22Rv1 (cell line): ENCODE measurements around the gene ALDH3A2.

Experiments
- ZFX ChIP-seq: fragments of 450-650 bp; IDR thresholded peaks from 2 replicates; pipeline ENCODE4 v1.6.1; 2017; ENCODE audit warnings: antibody characterized with exemption, borderline replicate concordance
- TF ChIP-seq, protein P1 (sequence below): fragments of 450-650 bp; IDR thresholded peaks from 2 replicates; pipeline ENCODE4 v1.5.1; 2017; ENCODE audit warnings: mild to moderate bottlenecking

DNA sequence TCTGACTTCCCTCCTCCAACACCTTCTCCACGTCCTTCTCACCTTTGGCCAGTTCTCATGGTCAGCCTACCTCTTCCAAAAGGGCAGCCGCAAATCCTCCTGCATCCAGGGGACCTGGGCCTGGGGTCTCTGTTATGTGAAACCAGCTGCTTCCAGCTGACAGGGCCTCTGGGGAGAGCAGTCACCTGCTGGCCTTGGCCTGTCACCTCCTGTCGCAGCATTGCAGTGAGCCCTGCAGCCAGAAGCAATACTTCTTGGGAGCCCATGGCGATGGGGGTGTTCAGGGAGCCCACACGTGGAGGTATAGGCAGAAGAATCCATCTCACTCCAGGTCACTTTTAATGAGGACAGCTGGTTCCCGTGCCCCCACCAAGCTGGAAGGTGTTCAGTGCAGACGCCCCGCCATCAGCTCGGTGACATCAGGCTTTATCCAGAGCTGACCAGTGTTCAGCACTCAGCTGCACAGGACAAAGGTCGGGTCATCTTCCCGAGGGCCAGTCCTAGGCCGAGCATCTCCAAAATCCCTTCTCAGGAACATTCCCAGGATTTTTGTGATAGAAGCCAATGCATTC lies 69.6 kb downstream of the ALDH3A2 start:
- TF ChIP-seq, protein P1, sequence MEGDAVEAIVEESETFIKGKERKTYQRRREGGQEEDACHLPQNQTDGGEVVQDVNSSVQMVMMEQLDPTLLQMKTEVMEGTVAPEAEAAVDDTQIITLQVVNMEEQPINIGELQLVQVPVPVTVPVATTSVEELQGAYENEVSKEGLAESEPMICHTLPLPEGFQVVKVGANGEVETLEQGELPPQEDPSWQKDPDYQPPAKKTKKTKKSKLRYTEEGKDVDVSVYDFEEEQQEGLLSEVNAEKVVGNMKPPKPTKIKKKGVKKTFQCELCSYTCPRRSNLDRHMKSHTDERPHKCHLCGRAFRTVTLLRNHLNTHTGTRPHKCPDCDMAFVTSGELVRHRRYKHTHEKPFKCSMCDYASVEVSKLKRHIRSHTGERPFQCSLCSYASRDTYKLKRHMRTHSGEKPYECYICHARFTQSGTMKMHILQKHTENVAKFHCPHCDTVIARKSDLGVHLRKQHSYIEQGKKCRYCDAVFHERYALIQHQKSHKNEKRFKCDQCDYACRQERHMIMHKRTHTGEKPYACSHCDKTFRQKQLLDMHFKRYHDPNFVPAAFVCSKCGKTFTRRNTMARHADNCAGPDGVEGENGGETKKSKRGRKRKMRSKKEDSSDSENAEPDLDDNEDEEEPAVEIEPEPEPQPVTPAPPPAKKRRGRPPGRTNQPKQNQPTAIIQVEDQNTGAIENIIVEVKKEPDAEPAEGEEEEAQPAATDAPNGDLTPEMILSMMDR: no peak
- no peak for TF ChIP-seq ZFX
